K562 (cell line): ENCODE data around the gene TMEM205. TPM values are rescaled to one million over a fixed set of nuclear protein-coding genes. Genes with fewer than 3 reads are reported as not detected.
A peak's percentile ranks its signal among the peaks of the same experiment; 100 is the strongest.

Experiments
- DACH1 ChIP-seq: fragments of 450-650 bp; IDR thresholded peaks from 2 replicates; pipeline ENCODE4 v1.6.1; 2018; ENCODE audit not compliant: partially characterized antibody
- EP400 ChIP-seq: fragments of 450-650 bp; IDR thresholded peaks from 2 replicates; pipeline ENCODE4 v1.6.1; 2017; ENCODE audit warnings: antibody characterized with exemption, mild to moderate bottlenecking, moderate library complexity
- HIVEP1 ChIP-seq: fragments of 250-450 bp; sonication (Bioruptor Pico); IDR thresholded peaks from 2 replicates; pipeline ENCODE4 v1.4.0; 2020; ENCODE audit warnings: mild to moderate bottlenecking
- HSF4 ChIP-seq: fragments of 250-450 bp; sonication (Bioruptor Pico); IDR thresholded peaks from 2 replicates; pipeline ENCODE4 v2.1.2; 2022; ENCODE audit warnings: mild to moderate bottlenecking, moderate library complexity, borderline replicate concordance
- KAT7 ChIP-seq: sonication (generic); formaldehyde crosslinking; IDR thresholded peaks from 2 replicates; pipeline ENCODE4 v1.8.0; 2022; ENCODE audit warnings: missing genetic modification reagents, mild to moderate bottlenecking, borderline replicate concordance
- LARP7 ChIP-seq: fragments of 450-650 bp; IDR thresholded peaks from 2 replicates; pipeline ENCODE4 v1.6.1; 2016
- NCOA1 ChIP-seq: fragments of 450-650 bp; IDR thresholded peaks from 2 replicates; pipeline ENCODE4 v1.6.1; 2016; ENCODE audit warnings: low read depth
- PML ChIP-seq: IDR thresholded peaks from 2 replicates; pipeline ENCODE4 v1.6.1; 2012; ENCODE audit warnings: low read length, inconsistent platforms
- POLR2G ChIP-seq: fragments of 200-400 bp; formaldehyde crosslinking; IDR thresholded peaks from 2 replicates; pipeline ENCODE4 v1.6.1; 2017; ENCODE audit warnings: low read depth, mild to moderate bottlenecking, antibody characterized with exemption, low read length, moderate library complexity
- RHOXF2B ChIP-seq: fragments of 250-450 bp; sonication (Bioruptor Pico); conservative IDR thresholded peaks from 2 replicates; pipeline ENCODE4 v1.5.1; 2021
- TBL1XR1 ChIP-seq, 2 experiments: IDR thresholded peaks; 2 replicates each; pipeline ENCODE4 v1.6.1; 2012; ENCODE audit warnings: improper control_type of control experiment in 2 of 2, low read length in 2 of 2, mild to moderate bottlenecking in 1 of 2
- U2AF1 ChIP-seq: fragments of 200-400 bp; formaldehyde crosslinking; optimal IDR thresholded peaks from 2 replicates; pipeline ENCODE3; 2017; ENCODE audit warnings: mild to moderate bottlenecking, low read depth, low read length, moderate library complexity
- U2AF2 ChIP-seq: fragments of 200-400 bp; formaldehyde crosslinking; optimal IDR thresholded peaks from 2 replicates; pipeline ENCODE3; 2017; ENCODE audit warnings: low read depth, mild to moderate bottlenecking, low read length
- ZBTB7A ChIP-seq: IDR thresholded peaks from 2 replicates; pipeline ENCODE4 v1.6.1; 2011; ENCODE audit warnings: low read depth, mild to moderate bottlenecking, low read length, moderate library complexity, borderline replicate concordance; ENCODE audit not compliant: control insufficient read depth
- ZNF316 ChIP-seq: fragments of 450-650 bp; IDR thresholded peaks from 2 replicates; pipeline ENCODE4 v1.6.1; 2016
- ZNF561 ChIP-seq: fragments of 450-650 bp; formaldehyde crosslinking; conservative IDR thresholded peaks from 2 replicates; pipeline ENCODE4 v1.4.0; 2020; ENCODE audit warnings: mild to moderate bottlenecking, moderate library complexity
- polyA plus RNA-seq, 8 experiments: library from polyadenylated mRNA; depleted of rRNA in 4 of 8; stranded (reverse) in 5 of 8; unstranded in 3 of 8; fragments of >200 nt; fragmentation: Nextera tagmentation in 2 of 8; fragmentation: Illumina TruSeq in 1 of 8; extraction: Ambion mirVana in 2 of 8; extraction: Trizol in 1 of 8; gene quantifications; 2 replicates each; pipeline versions ENCODE4 v1.2.1 to v1.2.3, GENCODE V29; 2011 to 2014; ENCODE audit warnings: inconsistent platforms in 1 of 8, missing spikeins in 1 of 8
- total RNA-seq, 7 experiments: library from RNA; depleted of rRNA in 6 of 7; stranded (reverse); fragments of >200 nt in 6 of 7; fragmentation: Illumina TruSeq in 2 of 7; extraction: Trizol in 2 of 7; gene quantifications; 2 replicates each; pipeline versions ENCODE4 v1.2.1 to v1.2.3, GENCODE V29; 2011 to 2021; ENCODE audit warnings: low replicate concordance in 1 of 7
- TF ChIP-seq, protein P1 (sequence below): sonication (generic); formaldehyde crosslinking; IDR thresholded peaks from 2 replicates; pipeline ENCODE4 v1.8.0; 2022; ENCODE audit warnings: mild to moderate bottlenecking, missing genetic modification reagents
- TF ChIP-seq, protein P2 (sequence below), 2 experiments: fragments of 200-800 bp in 1 of 2; sonication (Bioruptor generic) in 1 of 2; sonication (generic) in 1 of 2; formaldehyde crosslinking in 1 of 2; IDR thresholded peaks in 1 of 2; conservative IDR thresholded peaks in 1 of 2; 2 replicates each; pipeline versions ENCODE4 v1.5.0 to v1.6.1; 2016 to 2020; ENCODE audit warnings: missing compliant biosample characterization in 1 of 2, missing genetic modification characterization in 1 of 2, missing genetic modification reagents in 1 of 2
- TF ChIP-seq, protein P3 (sequence below): fragments of 250-450 bp; sonication (Bioruptor Pico); IDR thresholded peaks from 2 replicates; pipeline ENCODE4 v1.8.0; 2022; ENCODE audit warnings: inconsistent platforms, mild to moderate bottlenecking, moderate library complexity, borderline replicate concordance
- TF ChIP-seq, protein P4 (sequence below): fragments of 250-450 bp; sonication (Bioruptor Pico); IDR thresholded peaks from 2 replicates; pipeline ENCODE4 v1.8.0; 2022; ENCODE audit warnings: moderate library complexity, mild to moderate bottlenecking, inconsistent platforms
- TF ChIP-seq, protein P5 (sequence below): fragments of 250-450 bp; sonication (Bioruptor Pico); IDR thresholded peaks from 2 replicates; pipeline ENCODE4 v1.6.1; 2021; ENCODE audit warnings: mild to moderate bottlenecking

The TMEM205 gene
- total and polyA plus RNA-seq, 9 of the 15 experiments (the other 6 are each of a cell fraction or from before 2014, with no cell fraction given): 21.3 to 81.5 (median 44.1) TPM

DNA sequence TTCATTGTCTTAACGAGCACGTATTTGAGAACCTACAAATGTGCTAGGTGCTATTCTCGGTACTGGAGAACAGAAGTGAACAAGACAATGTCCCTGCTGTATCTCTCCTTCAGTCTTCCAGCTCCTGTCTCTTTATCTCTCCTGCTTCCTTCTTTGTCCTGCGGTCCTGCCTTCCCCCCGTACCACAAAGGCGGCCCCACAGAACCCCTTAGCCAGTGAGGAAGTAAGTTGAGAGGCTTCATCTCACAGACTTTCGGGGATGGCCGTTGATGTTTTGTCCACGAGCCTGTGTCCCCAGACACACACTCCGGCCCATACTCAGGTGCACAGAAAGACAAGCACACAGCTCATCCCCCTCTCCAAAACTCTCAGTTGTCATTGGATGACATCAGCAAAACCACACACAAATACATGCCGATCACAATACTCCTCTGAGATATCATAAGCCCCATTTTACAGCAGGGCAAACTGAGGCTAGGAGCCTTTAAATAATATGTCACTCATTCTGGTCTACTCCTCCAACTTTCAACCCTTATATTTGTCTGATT lies 27.9 kb upstream of the TMEM205 start (continued):
- TF ChIP-seq, protein P1, sequence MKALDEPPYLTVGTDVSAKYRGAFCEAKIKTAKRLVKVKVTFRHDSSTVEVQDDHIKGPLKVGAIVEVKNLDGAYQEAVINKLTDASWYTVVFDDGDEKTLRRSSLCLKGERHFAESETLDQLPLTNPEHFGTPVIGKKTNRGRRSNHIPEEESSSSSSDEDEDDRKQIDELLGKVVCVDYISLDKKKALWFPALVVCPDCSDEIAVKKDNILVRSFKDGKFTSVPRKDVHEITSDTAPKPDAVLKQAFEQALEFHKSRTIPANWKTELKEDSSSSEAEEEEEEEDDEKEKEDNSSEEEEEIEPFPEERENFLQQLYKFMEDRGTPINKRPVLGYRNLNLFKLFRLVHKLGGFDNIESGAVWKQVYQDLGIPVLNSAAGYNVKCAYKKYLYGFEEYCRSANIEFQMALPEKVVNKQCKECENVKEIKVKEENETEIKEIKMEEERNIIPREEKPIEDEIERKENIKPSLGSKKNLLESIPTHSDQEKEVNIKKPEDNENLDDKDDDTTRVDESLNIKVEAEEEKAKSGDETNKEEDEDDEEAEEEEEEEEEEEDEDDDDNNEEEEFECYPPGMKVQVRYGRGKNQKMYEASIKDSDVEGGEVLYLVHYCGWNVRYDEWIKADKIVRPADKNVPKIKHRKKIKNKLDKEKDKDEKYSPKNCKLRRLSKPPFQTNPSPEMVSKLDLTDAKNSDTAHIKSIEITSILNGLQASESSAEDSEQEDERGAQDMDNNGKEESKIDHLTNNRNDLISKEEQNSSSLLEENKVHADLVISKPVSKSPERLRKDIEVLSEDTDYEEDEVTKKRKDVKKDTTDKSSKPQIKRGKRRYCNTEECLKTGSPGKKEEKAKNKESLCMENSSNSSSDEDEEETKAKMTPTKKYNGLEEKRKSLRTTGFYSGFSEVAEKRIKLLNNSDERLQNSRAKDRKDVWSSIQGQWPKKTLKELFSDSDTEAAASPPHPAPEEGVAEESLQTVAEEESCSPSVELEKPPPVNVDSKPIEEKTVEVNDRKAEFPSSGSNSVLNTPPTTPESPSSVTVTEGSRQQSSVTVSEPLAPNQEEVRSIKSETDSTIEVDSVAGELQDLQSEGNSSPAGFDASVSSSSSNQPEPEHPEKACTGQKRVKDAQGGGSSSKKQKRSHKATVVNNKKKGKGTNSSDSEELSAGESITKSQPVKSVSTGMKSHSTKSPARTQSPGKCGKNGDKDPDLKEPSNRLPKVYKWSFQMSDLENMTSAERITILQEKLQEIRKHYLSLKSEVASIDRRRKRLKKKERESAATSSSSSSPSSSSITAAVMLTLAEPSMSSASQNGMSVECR (CRISPR knock-in tag): 0 out of 2 replicates have a peak, but pooled peaks have one; percentile 22
- TF ChIP-seq, protein P2, sequence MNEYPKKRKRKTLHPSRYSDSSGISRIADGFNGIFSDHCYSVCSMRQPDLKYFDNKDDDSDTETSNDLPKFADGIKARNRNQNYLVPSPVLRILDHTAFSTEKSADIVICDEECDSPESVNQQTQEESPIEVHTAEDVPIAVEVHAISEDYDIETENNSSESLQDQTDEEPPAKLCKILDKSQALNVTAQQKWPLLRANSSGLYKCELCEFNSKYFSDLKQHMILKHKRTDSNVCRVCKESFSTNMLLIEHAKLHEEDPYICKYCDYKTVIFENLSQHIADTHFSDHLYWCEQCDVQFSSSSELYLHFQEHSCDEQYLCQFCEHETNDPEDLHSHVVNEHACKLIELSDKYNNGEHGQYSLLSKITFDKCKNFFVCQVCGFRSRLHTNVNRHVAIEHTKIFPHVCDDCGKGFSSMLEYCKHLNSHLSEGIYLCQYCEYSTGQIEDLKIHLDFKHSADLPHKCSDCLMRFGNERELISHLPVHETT (CRISPR knock-in tag; conservative IDR thresholded peaks at IDR 0.05 in 1 of 2, IDR thresholded peaks at IDR 0.05 in 1 of 2): 0 out of 4 replicates have a peak, but pooled peaks of 1 of the 2 experiments have one; percentile 5
- TF ChIP-seq DACH1 (peak; percentile 46), NCOA1 (0 out of 2 replicates have a peak, but pooled peaks have one; percentile 46), HIVEP1 (CRISPR knock-in tag) (no peak), HSF4 (CRISPR knock-in tag) (no peak), ZNF561 (no peak), ZNF316 (peak; percentile 38; the same call in 1 of the 2 replicates), KAT7 (0 out of 2 replicates have a peak, but pooled peaks have one; percentile 80), RHOXF2B (CRISPR knock-in tag) (no peak), EP400 (no peak), POLR2G (no peak), PML (no peak), U2AF1 (no peak), TBL1XR1 (IDR thresholded peaks at IDR 0.05; ENCODE audit: low read length in 2 of 2) (no peak), U2AF2 (no peak), LARP7 (peak; percentile 87), ZBTB7A (0 out of 2 replicates have a peak, but pooled peaks have one; percentile 18)
- TF ChIP-seq, protein P3, sequence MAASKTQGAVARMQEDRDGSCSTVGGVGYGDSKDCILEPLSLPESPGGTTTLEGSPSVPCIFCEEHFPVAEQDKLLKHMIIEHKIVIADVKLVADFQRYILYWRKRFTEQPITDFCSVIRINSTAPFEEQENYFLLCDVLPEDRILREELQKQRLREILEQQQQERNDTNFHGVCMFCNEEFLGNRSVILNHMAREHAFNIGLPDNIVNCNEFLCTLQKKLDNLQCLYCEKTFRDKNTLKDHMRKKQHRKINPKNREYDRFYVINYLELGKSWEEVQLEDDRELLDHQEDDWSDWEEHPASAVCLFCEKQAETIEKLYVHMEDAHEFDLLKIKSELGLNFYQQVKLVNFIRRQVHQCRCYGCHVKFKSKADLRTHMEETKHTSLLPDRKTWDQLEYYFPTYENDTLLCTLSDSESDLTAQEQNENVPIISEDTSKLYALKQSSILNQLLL (CRISPR knock-in tag): no peak
- TF ChIP-seq, protein P4, sequence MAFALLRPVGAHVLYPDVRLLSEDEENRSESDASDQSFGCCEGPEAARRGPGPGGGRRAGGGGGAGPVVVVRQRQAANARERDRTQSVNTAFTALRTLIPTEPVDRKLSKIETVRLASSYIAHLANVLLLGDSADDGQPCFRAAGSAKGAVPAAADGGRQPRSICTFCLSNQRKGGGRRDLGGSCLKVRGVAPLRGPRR (CRISPR knock-in tag): no peak
- TF ChIP-seq, protein P5, sequence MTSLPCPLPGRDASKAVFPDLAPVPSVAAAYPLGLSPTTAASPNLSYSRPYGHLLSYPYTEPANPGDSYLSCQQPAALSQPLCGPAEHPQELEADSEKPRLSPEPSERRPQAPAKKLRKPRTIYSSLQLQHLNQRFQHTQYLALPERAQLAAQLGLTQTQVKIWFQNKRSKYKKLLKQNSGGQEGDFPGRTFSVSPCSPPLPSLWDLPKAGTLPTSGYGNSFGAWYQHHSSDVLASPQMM (CRISPR knock-in tag): no peak
